A549 treated with ZK216348 at 1 μM for 4 hours (cell line): ENCODE data around the gene MDM2. TPM values are rescaled to one million over a fixed set of nuclear protein-coding genes. Genes with fewer than 3 reads are reported as not detected.

Experiments
- total RNA-seq: library from RNA; stranded (reverse); fragments of 200-300 nt; extraction: Qiagen RNA extraction; gene quantifications from 5 replicates; pipeline ENCODE4 v1.2.3, GENCODE V29; 2022; ENCODE audit warnings: low read depth

The MDM2 gene
- 29.0 to 64.3 TPM (median 54.2 TPM) in 5 replicates for total RNA-seq

DNA sequence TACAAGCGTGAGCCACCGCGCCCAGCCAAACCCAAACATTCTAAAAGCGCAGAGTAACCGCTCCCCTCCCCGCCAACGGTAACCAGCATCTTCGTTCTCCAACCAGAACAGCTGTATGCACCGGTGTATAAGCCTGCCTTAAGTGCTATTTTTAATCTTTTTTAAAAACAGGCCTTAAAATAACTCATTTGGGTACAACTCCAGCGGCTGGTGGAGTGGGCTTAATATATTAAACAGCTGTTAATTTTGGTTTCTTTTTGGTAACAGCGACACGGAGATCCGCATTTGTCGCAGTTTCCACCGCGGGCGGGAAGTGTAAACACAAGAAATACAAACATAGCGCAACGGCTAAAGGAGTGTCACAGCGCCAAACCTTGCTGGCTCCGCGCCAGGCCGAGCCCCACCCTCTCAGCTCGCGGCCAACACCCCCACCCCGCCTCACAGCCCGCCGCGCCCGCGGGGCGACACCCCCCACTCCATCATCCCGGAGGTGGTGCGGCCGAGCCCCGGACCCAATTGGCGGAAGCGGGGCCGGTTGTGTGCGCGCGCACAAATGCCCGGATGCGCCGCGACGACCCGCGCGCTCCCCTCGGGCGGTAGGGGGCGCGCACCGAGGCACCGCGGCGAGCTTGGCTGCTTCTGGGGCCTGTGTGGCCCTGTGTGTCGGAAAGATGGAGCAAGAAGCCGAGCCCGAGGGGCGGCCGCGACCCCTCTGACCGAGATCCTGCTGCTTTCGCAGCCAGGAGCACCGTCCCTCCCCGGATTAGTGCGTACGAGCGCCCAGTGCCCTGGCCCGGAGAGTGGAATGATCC lies at the start of gene MDM2:
Gene MDM2 (plus strand): TSS at position 602 of the 812 bp plus-strand sequence. CDS start 301 bp downstream, outside the sequence.

Other genes with a start within 250 kb of the MDM2 start
- gene RAP1B, start 197.3 kb upstream of the MDM2 start, total RNA-seq: 169 to 296 TPM (median 173 TPM) in 5 replicates
- gene NUP107, start 121.2 kb upstream of the MDM2 start, total RNA-seq: 51.4 to 90.6 TPM (median 67.0 TPM) in 5 replicates
- gene SLC35E3, start 62.0 kb upstream of the MDM2 start, total RNA-seq: 12.7 to 17.5 TPM (median 13.9 TPM) in 5 replicates
- 4.9 to 10.1 TPM (median 6.1 TPM) in 5 replicates for gene CPM, start 125.0 kb downstream of the MDM2 start, total RNA-seq